Suprapubic skin (tissue), 4 donors: Measurements from ENCODE around the gene CRAT. TPM values are rescaled to one million over a fixed set of nuclear protein-coding genes. Genes with fewer than 3 reads are reported as not detected.

Experiments
- DNase-seq, 2 donors: peaks; one replicate each; pipeline ENCODE4 v3.0.0-alpha.2; 2019; ENCODE audit warnings: low spot score in 2 of 2
- H3K27ac ChIP-seq: fragments of 200-600 bp; sonication (generic); one replicate; pipeline ENCODE4 v1.5.1; 2019
- H3K27me3 ChIP-seq: fragments of 200-600 bp; sonication (generic); one replicate; pipeline ENCODE4 v1.5.1; 2019
- H3K36me3 ChIP-seq: fragments of 200-600 bp; sonication (generic); one replicate; pipeline ENCODE4 v1.5.1; 2019
- H3K4me1 ChIP-seq: fragments of 200-600 bp; sonication (generic); one replicate; pipeline ENCODE4 v1.5.1; 2019
- H3K4me3 ChIP-seq: fragments of 200-600 bp; sonication (generic); one replicate; pipeline ENCODE4 v1.5.1; 2019; ENCODE audit warnings: mild to moderate bottlenecking
- H3K9me3 ChIP-seq: fragments of 200-600 bp; sonication (generic); one replicate; pipeline ENCODE4 v1.5.1; 2019
- CTCF ChIP-seq, 2 donors: fragments of 200-600 bp in 1 of 2; fragments of 450-650 bp in 1 of 2; sonication (generic) in 1 of 2; IDR thresholded peaks; one replicate each; pipeline ENCODE4 v1.5.1; 2016 to 2019; ENCODE audit warnings: antibody characterized with exemption in 2 of 2, mild to moderate bottlenecking in 1 of 2, moderate library complexity in 1 of 2
- EP300 ChIP-seq: sonication (generic); formaldehyde crosslinking; IDR thresholded peaks from one replicate; pipeline ENCODE4 v1.6.1; 2017; ENCODE audit warnings: antibody characterized with exemption
- POLR2A ChIP-seq, 2 donors: fragments of 450-650 bp; IDR thresholded peaks; one replicate each; pipeline ENCODE4 v1.6.1; 2017; ENCODE audit warnings: antibody characterized with exemption in 2 of 2, mild to moderate bottlenecking in 2 of 2, moderate library complexity in 2 of 2
- POLR2AphosphoS5 ChIP-seq, 3 donors: sonication (generic); formaldehyde crosslinking; IDR thresholded peaks; one replicate each; pipeline ENCODE4 v1.6.1; 2017; ENCODE audit warnings: antibody characterized with exemption in 3 of 3
- WGBS: methylation state at CpG from one replicate; pipeline ENCODE4 v1.1.5; 2018; 5-methylcytosine and 5-hydroxymethylcytosine counted together
- total RNA-seq, 4 donors: library from RNA; depleted of rRNA; stranded (reverse); fragments of >200 nt; gene quantifications; one replicate each; pipeline ENCODE4 v1.1.0, GENCODE V29; 2016

The CRAT gene
- total RNA-seq, 4 donors from 2014 or later: 27.4 to 156 (median 42.8) TPM

- peaks cover 37% of the 10 kb centered on the region for H3K36me3 ChIP-seq
- no peaks in the 10 kb centered on the region for H3K9me3 ChIP-seq
- H3K4me3 ChIP-seq: no peak overlapping the region
- H3K4me1 ChIP-seq: peaks cover 5% of the 10 kb centered on the region
- no peak for DNase-seq
- WGBS: 89% methylated on average over 13 of the region's 16 CpGs
- H3K27ac ChIP-seq: no peak overlapping the region
- no peaks in the 10 kb centered on the region for H3K27me3 ChIP-seq
- TF ChIP-seq POLR2A (IDR thresholded peaks at IDR 0.05) (no peak), EP300 (no peak), POLR2AphosphoS5 (IDR thresholded peaks at IDR 0.05) (no peak), CTCF (IDR thresholded peaks at IDR 0.05) (no peak)
These were observed 12.8 kb downstream of the CRAT start for GRCh38 chr9:129097671-129098306.

- H3K4me1 ChIP-seq: no peaks in the 10 kb centered on the region
- no peaks in the 10 kb centered on the region for H3K27me3 ChIP-seq
- DNase-seq: no peak
- no peak overlapping the region for H3K27ac ChIP-seq
- TF ChIP-seq POLR2AphosphoS5 (IDR thresholded peaks at IDR 0.05) (no peak), POLR2A (IDR thresholded peaks at IDR 0.05) (no peak), EP300 (no peak), CTCF (IDR thresholded peaks at IDR 0.05) (no peak)
- no peaks in the 10 kb centered on the region for H3K9me3 ChIP-seq
- WGBS: 86% methylated on average over 12 of the region's 12 CpGs
- no peak overlapping the region for H3K4me3 ChIP-seq
- H3K36me3 ChIP-seq: peaks cover 37% of the 10 kb centered on the region
These were observed 14.7 kb downstream of the CRAT start for GRCh38 chr9:129095908-129096307.

- TF ChIP-seq POLR2AphosphoS5 (IDR thresholded peaks at IDR 0.05) (no peak), CTCF (IDR thresholded peaks at IDR 0.05) (no peak), POLR2A (IDR thresholded peaks at IDR 0.05) (no peak), EP300 (no peak)
- WGBS: 96% methylated on average over 7 of the region's 21 CpGs
- no peaks in the 10 kb centered on the region for H3K9me3 ChIP-seq
- no peak for DNase-seq
- peaks cover 37% of the 10 kb centered on the region for H3K36me3 ChIP-seq
- no peaks in the 10 kb centered on the region for H3K27me3 ChIP-seq
- no peak overlapping the region for H3K27ac ChIP-seq
- no peak overlapping the region for H3K4me3 ChIP-seq
- H3K4me1 ChIP-seq: no peaks in the 10 kb centered on the region
These were observed 15.4 kb downstream of the CRAT start for GRCh38 chr9:129095170-129095667.

GRCh38 chr9:129094387-129095169 lies 16.0 kb downstream of the CRAT start:
- Histone ChIP-seq H3K4me1 (no peaks in the 10 kb centered on the region), H3K4me3 (no peak overlapping the region), H3K27ac (no peak overlapping the region), H3K9me3 (no peaks in the 10 kb centered on the region), H3K36me3 (peaks cover 43% of the 10 kb centered on the region), H3K27me3 (no peaks in the 10 kb centered on the region)
- TF ChIP-seq CTCF (IDR thresholded peaks at IDR 0.05) (no peak), POLR2A (IDR thresholded peaks at IDR 0.05) (no peak), EP300 (no peak), POLR2AphosphoS5 (IDR thresholded peaks at IDR 0.05) (no peak)
- 92% methylated on average over 6 of the region's 13 CpGs for WGBS
- DNase-seq: no peak
